IMR-90 (cell line): Measurements from ENCODE around the gene PPP1R12B. TPM values are rescaled to one million over a fixed set of nuclear protein-coding genes. Genes with fewer than 3 reads are reported as not detected.
"Not testable (repeated sequence)": the region's sequence is repeated elsewhere in the genome, so short reads cannot be mapped to it uniquely, and the experiment has no call there.

ENCODE experiments used
- ATAC-seq: fragments of 200-7000 bp; cut with Tn5 transposase; 2 replicates; pipeline ENCODE4 v1.9.1; 2020; ENCODE audit warnings: low read depth, mild to moderate bottlenecking, moderate library complexity
- BruUV-seq: library from RNA; stranded (reverse); fragments of 400-500 nt; replicated peaks from 2 replicates; lab custom pipeline; 2021; lab: Mats Ljungman, UMichigan
- CTCF ChIA-PET: fragments of 300-600 bp; formaldehyde crosslinking; extraction: SDS; loops from one replicate; lab custom pipeline; 2021; ENCODE audit warnings: antibody characterized with exemption; lab: Yijun Ruan, JAX
- POLR2A ChIA-PET: fragments of 300-600 bp; sonication (Branson Sonifier 250); formaldehyde crosslinking; loops from one replicate; lab custom pipeline; 2022; ENCODE audit warnings: antibody characterized with exemption; ENCODE audit not compliant: unreplicated experiment; lab: Charles Lee
- DNase-seq: peaks from one replicate; pipeline ENCODE4 v3.0.0; 2013
- H2AFZ ChIP-seq: replicated peaks from 2 replicates; pipeline ENCODE3; 2013; ENCODE audit warnings: low read length, mild to moderate bottlenecking; ENCODE audit not compliant: poor library complexity
- H2AK5ac ChIP-seq: 2 replicates; pipeline ENCODE4 v1.6.1; 2013; ENCODE audit warnings: low read depth, low read length, inconsistent platforms
- H2AK9ac ChIP-seq: replicated peaks from 2 replicates; pipeline ENCODE3; 2013; ENCODE audit warnings: mild to moderate bottlenecking, low read depth, low read length, moderate library complexity; ENCODE audit not compliant: poor library complexity
- H2BK120ac ChIP-seq: 2 replicates; pipeline ENCODE4 v1.6.1; 2013; ENCODE audit warnings: low read depth, low read length, inconsistent platforms
- H2BK15ac ChIP-seq: 3 replicates; pipeline ENCODE4 v1.6.1; 2013; ENCODE audit warnings: low read depth, low read length, inconsistent platforms
- H2BK20ac ChIP-seq: 2 replicates; pipeline ENCODE4 v1.6.1; 2013; ENCODE audit warnings: low read depth, mild to moderate bottlenecking, inconsistent platforms, low read length, moderate library complexity
- H2BK5ac ChIP-seq: 2 replicates; pipeline ENCODE4 v1.6.1; 2013; ENCODE audit warnings: mild to moderate bottlenecking, low read depth, low read length, inconsistent platforms; ENCODE audit not compliant: poor library complexity, severe bottlenecking
- H3K14ac ChIP-seq: replicated peaks from 2 replicates; pipeline ENCODE4 v1.6.1; 2013; ENCODE audit warnings: low read depth, low read length, inconsistent platforms
- H3K18ac ChIP-seq: 2 replicates; pipeline ENCODE4 v1.6.1; 2013; ENCODE audit warnings: low read depth, low read length, control low read depth
- H3K23ac ChIP-seq: 2 replicates; pipeline ENCODE4 v1.6.1; 2013; ENCODE audit warnings: low read depth, low read length, inconsistent platforms
- H3K27ac ChIP-seq: 2 replicates; pipeline ENCODE4 v1.5.1; 2013; ENCODE audit warnings: mild to moderate bottlenecking, control low read depth, low read length; ENCODE audit not compliant: insufficient read depth
- H3K27me3 ChIP-seq: 2 replicates; pipeline ENCODE4 v1.6.1; 2013; ENCODE audit warnings: low read length; ENCODE audit not compliant: control insufficient read depth, insufficient read depth
- H3K36me3 ChIP-seq: 2 replicates; pipeline ENCODE4 v1.6.1; 2013; ENCODE audit warnings: low read length, mixed read lengths; ENCODE audit not compliant: control insufficient read depth, insufficient read depth
- H3K4ac ChIP-seq: 2 replicates; pipeline ENCODE4 v1.6.1; 2013; ENCODE audit warnings: low read depth, low read length, inconsistent platforms
- H3K4me1 ChIP-seq: 2 replicates; pipeline ENCODE4 v1.6.1; 2013; ENCODE audit warnings: low read length, mixed read lengths; ENCODE audit not compliant: control insufficient read depth, insufficient read depth
- H3K4me2 ChIP-seq: 2 replicates; pipeline ENCODE4 v1.6.1; 2013; ENCODE audit warnings: low read depth, mild to moderate bottlenecking, control low read depth, low read length, moderate library complexity
- H3K4me3 ChIP-seq: 2 replicates; pipeline ENCODE4 v1.5.1; 2013; ENCODE audit warnings: low read depth, mild to moderate bottlenecking, control low read depth, low read length, moderate library complexity; ENCODE audit not compliant: insufficient read depth
- H3K56ac ChIP-seq: 2 replicates; pipeline ENCODE4 v1.6.1; 2013; ENCODE audit warnings: low read length, inconsistent platforms; ENCODE audit not compliant: insufficient read depth; ENCODE audit errors: extremely low read depth
- H3K79me1 ChIP-seq, 2 experiments: 2 replicates each; pipeline ENCODE4 v1.6.1; 2013; ENCODE audit warnings: low read length in 2 of 2, inconsistent platforms in 1 of 2, low read depth in 1 of 2
- H3K9ac ChIP-seq: 2 replicates; pipeline ENCODE4 v1.6.1; 2013; ENCODE audit warnings: low read depth, low read length, control low read depth
- H3K9me1 ChIP-seq: 2 replicates; pipeline ENCODE4 v1.6.1; 2013; ENCODE audit warnings: low read length, inconsistent platforms; ENCODE audit not compliant: insufficient read depth
- H3K9me3 ChIP-seq: 2 replicates; pipeline ENCODE4 v1.6.1; 2013; ENCODE audit warnings: low read length; ENCODE audit not compliant: control insufficient read depth, insufficient read depth
- H4K20me1 ChIP-seq: 2 replicates; pipeline ENCODE4 v1.6.1; 2013; ENCODE audit warnings: low read length, inconsistent platforms; ENCODE audit not compliant: insufficient read depth
- H4K5ac ChIP-seq: 2 replicates; pipeline ENCODE4 v1.6.1; 2013; ENCODE audit warnings: mild to moderate bottlenecking, low read depth, low read length, control low read depth
- H4K8ac ChIP-seq, 2 experiments: 2 replicates each; pipeline ENCODE4 v1.6.1; 2013; ENCODE audit warnings: low read depth in 2 of 2, low read length in 2 of 2, control low read depth in 1 of 2, inconsistent platforms in 1 of 2
- H4K91ac ChIP-seq: 2 replicates; pipeline ENCODE4 v1.6.1; 2013; ENCODE audit warnings: low read depth, low read length, inconsistent platforms; ENCODE audit not compliant: insufficient read depth
- WGBS, 2 experiments: methylation state at CpG; one replicate each; pipeline versions ENCODE4 v1.1.5 to v1.1.7; 2013; ENCODE audit warnings: missing lambda C conversion rate in 2 of 2; ENCODE audit not compliant: insufficient read length in 1 of 2; ENCODE audit errors: extremely low coverage in 2 of 2; 5-methylcytosine and 5-hydroxymethylcytosine counted together
- dilution Hi-C: fragments of 300-500 bp; cut with HindIII; formaldehyde crosslinking; loops from one replicate; pipeline ENCODE4 v1.14.3; 2018; ENCODE audit warnings: low sequenced_read_pairs; ENCODE audit not compliant: unreplicated experiment
- in situ Hi-C: fragments of 300-500 bp; cut with MboI; formaldehyde crosslinking; loops from 3 replicates; pipeline ENCODE4 v1.14.3; 2019; ENCODE audit warnings: low sequenced_read_pairs, inconsistent platforms, mixed read lengths
- intact Hi-C: fragments of 100-400 bp; cut with micrococcal nuclease; formaldehyde crosslinking; loops from 2 replicates; pipeline ENCODE4 v1.10.0; 2022
- polyA plus RNA-seq, 3 experiments: library from polyadenylated mRNA; depleted of rRNA; stranded (reverse); fragments of >200 nt; gene quantifications; 2 replicates each; pipeline ENCODE4 v1.2.3, GENCODE V29; 2012; ENCODE audit warnings: low replicate concordance in 1 of 3
- total RNA-seq: library from RNA; depleted of rRNA; stranded (reverse); fragments of >200 nt; gene quantifications from 2 replicates; pipeline ENCODE4 v1.2.3, GENCODE V29; 2012
- TF ChIP-seq, protein P1 (sequence below): fragments of 150-350 bp; IDR thresholded peaks from 2 replicates; pipeline ENCODE4 v1.6.1; 2017; ENCODE audit warnings: mild to moderate bottlenecking, antibody characterized with exemption, low read length, low read depth

Gene PPP1R12B
- total and polyA plus RNA-seq, 2 of the 4 experiments (the other 2 are of a cell fraction) = 8.5 to 12.0 TPM

DNA sequence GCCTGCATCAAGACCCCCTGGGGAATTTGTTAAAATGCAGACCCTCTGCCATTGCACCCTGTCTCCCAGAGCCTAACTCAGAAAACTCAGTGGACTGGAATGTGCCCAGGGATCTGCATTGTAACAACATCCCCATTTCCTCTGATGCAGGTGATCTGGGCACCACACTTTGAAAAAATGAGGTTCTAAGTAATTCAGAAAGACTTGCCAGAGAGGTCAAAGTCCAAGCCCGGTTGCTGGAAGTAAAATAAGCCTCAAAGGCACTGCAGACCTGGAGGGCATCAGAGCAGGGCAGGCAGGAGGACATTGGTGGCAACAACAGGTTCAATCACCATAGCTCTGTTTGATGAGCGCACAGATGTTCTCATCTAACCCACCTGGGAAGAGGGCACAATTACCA is 271.0 kb downstream of the PPP1R12B start:
- peaks cover 40% of the 10 kb centered on the region for H3K9me1 ChIP-seq
- H3K79me1 ChIP-seq = peaks cover 0 to 3% of the 10 kb centered on the region in 2 experiments; a peak in 1 of 4 replicates
- H3K36me3 ChIP-seq = no peaks in the 10 kb centered on the region
- intact Hi-C loops (no loop called here), in situ Hi-C loops (loop anchor here (10.0 kb wide), 1 partner anchor 275 kb away; the partner anchor contains the start of genes PPP1R12B and UBE2T), dilution Hi-C loops (no loop called here)
- 86% methylated on average over 1 of the region's 2 CpGs; no CpG with 5 or more reads in 1 of the 2 experiments for WGBS, 2 experiments
- TF ChIP-seq, protein P1, sequence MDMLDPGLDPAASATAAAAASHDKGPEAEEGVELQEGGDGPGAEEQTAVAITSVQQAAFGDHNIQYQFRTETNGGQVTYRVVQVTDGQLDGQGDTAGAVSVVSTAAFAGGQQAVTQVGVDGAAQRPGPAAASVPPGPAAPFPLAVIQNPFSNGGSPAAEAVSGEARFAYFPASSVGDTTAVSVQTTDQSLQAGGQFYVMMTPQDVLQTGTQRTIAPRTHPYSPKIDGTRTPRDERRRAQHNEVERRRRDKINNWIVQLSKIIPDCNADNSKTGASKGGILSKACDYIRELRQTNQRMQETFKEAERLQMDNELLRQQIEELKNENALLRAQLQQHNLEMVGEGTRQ = no peak
- H2BK120ac ChIP-seq = no peak overlapping the region
- H3K4me1 ChIP-seq = peaks cover 33% of the 10 kb centered on the region
- H3K4me3 ChIP-seq = no peak overlapping the region
- no peak overlapping the region for H3K4me2 ChIP-seq
- DNase-seq = no peak
- H2AK5ac ChIP-seq = peak overlapping the region; percentile 51; the same call in 1 of the 2 replicates
- H4K8ac ChIP-seq = no peak overlapping the region
- no peaks in the 10 kb centered on the region for H3K27me3 ChIP-seq
- no peak overlapping the region for H3K4ac ChIP-seq
- H3K56ac ChIP-seq = no peak overlapping the region
- H2AK9ac ChIP-seq = no peak overlapping the region
- H2BK15ac ChIP-seq = no peak overlapping the region; the same call in 2 of the 3 replicates
- no peaks in the 10 kb centered on the region; the same call in 1 of the 2 replicates for H3K9me3 ChIP-seq
- no TSS peak for BruUV-seq
- H3K9ac ChIP-seq = no peak overlapping the region
- no peak overlapping the region for H3K23ac ChIP-seq
- H3K18ac ChIP-seq = no peak overlapping the region
- H4K5ac ChIP-seq = no peak overlapping the region
- no peak for ATAC-seq
- ChIA-PET CTCF (no interaction called here), POLR2A (no interaction called here)
- no peaks in the 10 kb centered on the region for H4K20me1 ChIP-seq
- no peak overlapping the region for H3K14ac ChIP-seq
- H2BK20ac ChIP-seq = no peak overlapping the region
- no peak overlapping the region for H2BK5ac ChIP-seq
- no peak overlapping the region for H4K91ac ChIP-seq
- no peak overlapping the region for H2AFZ ChIP-seq
- H3K27ac ChIP-seq = no peak overlapping the region

GRCh38 chr1:202620036-202620435 is 271.5 kb downstream of the PPP1R12B start:
- ATAC-seq, H4K20me1 ChIP-seq, H3K9ac ChIP-seq, in situ Hi-C loops, H3K79me1 ChIP-seq, H2AK5ac ChIP-seq, H3K4me2 ChIP-seq, H2BK20ac ChIP-seq, H3K23ac ChIP-seq, H4K91ac ChIP-seq, H2AK9ac ChIP-seq, H3K27ac ChIP-seq, H3K14ac ChIP-seq, H3K18ac ChIP-seq, H3K4ac ChIP-seq, H2BK15ac ChIP-seq, H2AFZ ChIP-seq, H3K36me3 ChIP-seq, BruUV-seq, dilution Hi-C loops, intact Hi-C loops, CTCF ChIA-PET, POLR2A ChIA-PET, H4K5ac ChIP-seq, H3K27me3 ChIP-seq, H3K4me3 ChIP-seq, H4K8ac ChIP-seq, H3K56ac ChIP-seq, H2BK5ac ChIP-seq, H2BK120ac ChIP-seq, DNase-seq, H3K9me3 ChIP-seq: not testable (repeated sequence)
- no CpG with 5 or more reads among the region's 2 CpGs for WGBS, 2 experiments
- peaks cover 40% of the 10 kb centered on the region for H3K9me1 ChIP-seq
- peaks cover 28% of the 10 kb centered on the region for H3K4me1 ChIP-seq
